Activated CD4-positive, alpha-beta T cell treated with anti-CD3 and anti-CD28 coated beads for 48 hours (primary cell): ENCODE results near the gene MBNL3.
"Not testable (repeated sequence)": the region's sequence is repeated elsewhere in the genome, so short reads cannot be mapped to it uniquely, and the experiment has no call there.

Experiments
- DNase-seq: peaks from one replicate; pipeline ENCODE4 v3.0.0-alpha.2; 2020

MBNL3 gene

DNA sequence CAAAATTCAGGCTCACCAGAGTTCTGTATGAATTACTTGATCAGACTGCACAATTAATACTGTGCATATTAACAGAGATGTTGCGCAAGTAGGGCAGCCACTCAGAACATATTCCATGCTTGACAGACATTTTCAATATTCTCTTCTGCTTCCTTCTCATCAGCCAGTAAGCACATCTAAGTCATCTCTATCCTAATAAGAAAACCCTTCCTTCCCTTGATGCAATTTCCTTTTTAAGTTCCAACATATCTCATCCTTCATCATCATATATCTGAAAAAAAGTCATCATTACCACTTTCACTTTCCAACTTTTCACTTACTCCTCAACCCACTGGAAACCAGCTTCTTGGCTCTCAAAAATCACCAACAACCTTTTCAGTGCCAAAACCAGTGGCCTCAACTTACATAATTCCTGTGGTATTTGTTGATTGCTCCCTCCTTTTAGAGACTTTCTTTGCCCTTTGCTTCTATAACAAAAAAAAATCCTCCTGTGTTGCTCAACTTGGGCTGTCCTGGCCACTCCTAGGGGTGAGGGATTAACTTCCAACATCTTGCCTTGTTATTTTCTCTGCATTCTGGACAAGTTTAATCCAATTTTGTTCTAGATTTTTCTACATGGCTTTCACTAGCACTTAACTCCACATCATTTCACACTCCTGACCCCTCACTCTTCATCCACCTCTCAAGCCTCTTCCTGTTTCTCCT lies 14.1 kb downstream of the MBNL3 start:
- DNase-seq = no peak

- no peak for DNase-seq
Measured at GRCh38 chrX:132472397-132472796, 16.4 kb downstream of the MBNL3 start.

GRCh38 chrX:132470831-132471230 lies 18.0 kb downstream of the MBNL3 start:
- DNase-seq = no peak

- no peak for DNase-seq
Measured at GRCh38 chrX:132470179-132470578, 18.7 kb downstream of the MBNL3 start.

GRCh38 chrX:132468454-132468853 lies 20.4 kb downstream of the MBNL3 start:
- DNase-seq = no peak

DNA sequence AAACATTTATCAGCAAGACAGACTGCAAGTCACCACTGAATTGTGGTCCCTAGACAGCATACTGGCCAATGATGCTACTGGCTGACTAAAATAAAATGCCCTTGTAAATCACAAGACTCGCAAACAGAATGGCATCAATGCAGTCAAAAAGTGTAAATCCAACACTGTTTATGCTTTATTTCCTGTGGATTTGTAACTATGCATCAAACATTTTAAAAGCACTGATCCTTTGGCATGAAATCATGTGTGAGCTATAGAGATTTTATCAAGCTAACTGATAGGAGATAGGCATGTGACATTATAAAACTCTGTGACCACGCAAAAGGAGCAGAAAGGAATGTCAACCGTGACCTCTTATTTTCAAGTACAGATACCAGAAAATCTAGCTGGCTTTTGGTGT lies 20.8 kb downstream of the MBNL3 start:
- no peak for DNase-seq

DNA sequence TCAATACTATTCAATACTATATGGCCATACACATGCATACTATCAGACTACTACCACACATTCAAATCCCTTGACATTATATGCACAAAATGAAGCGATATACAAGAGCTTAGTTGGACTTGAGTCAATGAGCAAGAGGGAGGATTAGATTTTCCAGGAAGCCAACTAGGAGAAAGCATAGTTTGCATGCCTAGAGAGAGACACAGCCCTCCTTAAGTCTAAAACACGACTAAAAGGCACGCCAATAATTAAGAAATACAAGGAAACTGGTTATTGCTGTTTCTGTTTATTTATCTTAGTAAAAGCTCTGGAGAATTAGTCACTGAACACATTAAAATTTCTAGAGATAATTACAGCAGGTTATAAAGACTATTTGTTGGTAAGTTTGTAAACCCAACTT lies 21.8 kb downstream of the MBNL3 start:
- DNase-seq = no peak

DNA sequence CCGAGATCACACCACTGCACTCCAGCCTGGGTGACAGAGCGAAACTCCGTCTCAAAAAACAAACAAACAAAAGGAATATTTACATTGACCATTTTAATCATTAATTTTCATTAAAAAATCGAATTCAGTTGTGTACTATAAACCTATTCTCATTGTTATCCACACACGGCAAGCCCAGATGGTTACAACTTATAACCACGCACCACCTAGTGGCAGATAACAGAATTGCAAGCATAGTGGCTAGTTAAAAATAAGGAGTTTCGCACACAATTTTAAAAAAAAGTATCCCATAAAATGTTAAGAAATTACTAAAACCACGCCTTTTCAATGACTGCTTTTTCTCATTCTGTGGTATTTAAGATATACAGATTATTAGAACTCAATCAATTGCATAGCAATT lies 25.4 kb downstream of the MBNL3 start:
- DNase-seq = peak; percentile 39

GRCh38 chrX:132461886-132462285 lies 27.0 kb downstream of the MBNL3 start:
- DNase-seq = no peak

GRCh38 chrX:132452911-132453550 lies 35.8 kb downstream of the MBNL3 start:
- DNase-seq = no peak

DNA sequence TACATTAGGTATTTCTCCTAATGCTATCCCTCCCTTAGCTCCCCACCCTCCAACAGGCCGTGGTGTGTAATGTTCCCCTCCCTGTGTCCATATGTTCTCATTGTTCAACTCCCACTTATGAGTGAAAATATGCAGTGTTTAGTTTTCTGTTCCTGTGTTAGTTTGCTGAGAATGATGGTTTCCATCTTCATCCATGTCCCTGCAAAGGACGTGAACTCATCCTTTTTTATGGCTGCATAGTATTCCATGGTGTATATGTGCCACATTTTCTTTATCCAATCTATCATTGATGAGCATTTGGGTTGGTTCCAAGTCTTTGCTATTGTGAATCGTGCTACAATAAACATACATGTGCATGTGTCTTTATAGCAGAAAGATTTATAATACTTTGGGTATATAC lies 42.9 kb downstream of the MBNL3 start:
- DNase-seq = not testable (repeated sequence)

DNA sequence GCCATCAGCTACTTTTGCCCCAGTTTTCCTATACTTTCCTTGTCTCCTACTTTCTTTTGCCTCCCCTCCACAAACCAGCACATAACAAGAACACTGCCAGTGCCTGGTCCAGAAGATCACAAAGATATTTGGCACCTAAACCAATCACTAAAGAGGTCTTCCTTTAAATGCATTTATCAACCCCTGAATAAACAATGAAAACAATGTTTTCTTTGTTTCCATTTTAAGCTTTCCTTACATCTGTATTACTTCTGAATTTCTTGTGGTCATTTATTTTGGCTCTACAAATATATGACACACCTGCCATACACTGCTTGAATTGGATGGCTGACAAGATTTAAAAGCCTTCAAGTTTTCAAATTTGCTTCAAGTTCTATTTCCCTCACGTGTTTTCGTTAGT lies 43.9 kb downstream of the MBNL3 start:
- no peak for DNase-seq

DNA sequence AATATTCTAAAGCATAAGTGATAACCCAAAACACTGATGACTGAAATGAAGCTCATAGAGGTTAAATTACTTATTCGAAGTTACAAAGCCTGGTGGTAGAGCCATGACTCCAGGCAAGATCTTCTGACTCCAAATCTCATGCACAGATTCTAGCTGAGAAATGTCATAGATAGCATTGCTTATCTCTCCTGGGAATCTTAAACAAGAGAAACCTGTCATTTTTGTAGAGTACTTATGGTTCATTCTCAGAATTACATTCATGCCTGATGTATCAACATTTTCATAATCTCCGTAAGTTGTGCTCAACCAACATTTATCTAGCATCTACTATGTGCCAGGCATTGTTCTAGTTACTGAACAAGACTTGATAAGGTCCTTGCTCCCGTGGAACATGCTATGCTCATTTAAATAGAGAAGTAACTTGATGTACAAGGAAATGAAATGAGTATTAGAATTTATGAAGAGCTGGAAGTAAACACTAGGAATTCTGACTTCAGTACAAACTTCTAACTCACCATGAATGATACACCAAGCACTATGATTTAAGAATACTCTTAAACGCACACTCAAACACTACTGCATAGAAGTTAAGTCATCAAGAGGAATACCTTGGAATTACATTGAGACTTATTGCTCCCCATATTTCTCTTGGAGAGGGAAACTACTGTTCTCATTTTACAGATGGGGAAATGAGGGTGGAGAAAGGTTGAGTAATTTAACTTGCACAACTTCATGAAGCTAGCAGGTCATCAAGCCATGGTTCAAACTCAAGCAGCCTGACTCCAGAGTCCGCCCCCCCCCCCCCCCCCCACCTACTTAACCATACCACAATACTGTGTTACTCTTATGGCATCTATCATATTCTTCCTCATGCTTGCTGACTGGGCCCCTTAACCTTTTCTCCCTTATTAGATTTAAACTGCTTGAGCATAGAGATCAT lies 45.4 kb downstream of the MBNL3 start:
- DNase-seq = no peak

DNA sequence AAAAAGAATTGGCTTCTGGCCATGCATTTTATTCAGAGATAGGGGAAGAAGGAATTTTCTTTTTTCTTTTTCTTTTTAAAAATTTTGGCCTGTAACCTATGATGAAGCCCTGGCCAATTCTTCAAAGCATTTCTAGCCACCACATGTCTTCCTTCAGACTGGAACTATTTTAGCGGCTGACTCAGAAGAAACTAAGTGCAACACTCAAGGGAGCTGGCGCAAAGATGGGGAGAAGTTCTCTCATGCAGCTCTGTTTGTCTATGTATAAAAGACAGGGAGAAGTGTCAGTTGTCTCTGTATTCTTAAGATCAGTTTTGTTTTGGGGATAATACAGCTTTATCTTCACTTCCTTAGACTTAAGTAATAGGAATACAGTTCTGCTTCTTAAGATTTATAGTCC lies 46.1 kb downstream of the MBNL3 start:
- DNase-seq = no peak

GRCh38 chrX:132435222-132435621 lies 53.6 kb downstream of the MBNL3 start:
- no peak for DNase-seq

DNA sequence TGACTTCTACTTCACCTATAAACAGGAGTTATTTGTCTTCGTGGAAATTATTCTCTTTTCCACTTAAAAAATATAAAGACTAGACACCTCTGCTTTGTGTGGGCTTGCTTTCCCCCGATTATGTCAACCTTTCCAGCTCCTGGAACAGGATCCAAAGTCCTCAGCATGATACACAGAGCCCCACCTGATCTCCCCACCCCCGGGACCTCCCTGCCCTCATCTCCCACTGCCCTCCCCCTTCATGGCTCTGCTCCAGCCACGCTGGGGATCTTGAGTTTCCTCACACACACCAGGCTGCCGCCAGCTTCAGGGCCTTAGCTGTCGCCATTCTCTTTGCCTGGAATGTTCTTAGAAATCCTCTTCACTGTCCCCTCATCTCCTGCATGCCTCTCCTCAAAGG lies 55.3 kb downstream of the MBNL3 start:
- DNase-seq = no peak

- DNase-seq = no peak
Measured at GRCh38 chrX:132433001-132433400, 55.8 kb downstream of the MBNL3 start.

DNA sequence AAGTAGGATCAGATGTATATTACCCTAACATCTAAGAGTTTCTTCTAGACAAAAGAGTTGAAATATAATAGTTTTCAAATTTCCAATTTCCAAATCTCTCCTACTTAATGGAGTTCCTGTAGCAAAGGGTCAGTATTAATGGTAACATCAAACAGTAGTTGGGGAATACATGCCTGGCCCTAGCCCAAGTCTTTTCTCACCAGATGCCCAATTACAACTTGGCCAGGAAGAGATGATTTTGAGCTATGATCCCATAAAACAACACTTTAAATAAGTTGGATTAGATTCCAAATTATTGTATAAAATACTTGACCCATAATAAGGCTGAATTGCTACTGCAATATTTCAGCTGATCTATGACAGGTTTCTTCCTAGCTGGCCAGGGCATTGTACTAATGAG lies 59.9 kb downstream of the MBNL3 start:
- no peak for DNase-seq

DNA sequence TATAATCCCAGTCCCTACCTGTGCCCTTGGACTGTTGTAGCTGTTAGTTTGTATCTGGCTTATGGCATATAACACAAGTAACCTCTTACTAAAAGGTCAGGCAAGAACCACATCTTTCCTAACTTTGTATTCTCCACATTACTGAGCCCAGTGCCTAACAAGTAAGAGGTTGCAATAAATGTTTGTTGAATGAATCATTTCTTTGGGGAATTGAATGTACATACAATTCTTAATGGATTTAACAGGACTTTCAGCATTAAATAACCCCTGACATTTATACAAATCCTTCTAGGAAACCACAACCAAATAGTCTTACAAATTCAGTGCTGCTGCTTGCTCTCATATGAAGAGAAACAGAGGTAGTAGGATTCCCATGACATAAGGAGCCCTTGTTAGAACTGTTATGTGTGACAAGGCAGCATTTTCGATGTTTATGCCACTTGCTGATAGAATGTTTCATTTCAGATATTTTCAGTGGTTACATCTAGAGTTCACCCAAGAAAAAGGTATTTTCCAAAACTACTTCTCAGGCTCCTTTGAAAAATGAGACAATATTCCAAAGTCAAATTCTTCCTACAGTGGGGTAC lies 62.0 kb downstream of the MBNL3 start:
- no peak for DNase-seq

- DNase-seq = no peak
Measured at GRCh38 chrX:132425744-132426318, 63.0 kb downstream of the MBNL3 start.

- no peak for DNase-seq
Measured at GRCh38 chrX:132423323-132423722, 65.5 kb downstream of the MBNL3 start.

GRCh38 chrX:132415012-132415411 lies 73.8 kb downstream of the MBNL3 start:
- no peak for DNase-seq

DNA sequence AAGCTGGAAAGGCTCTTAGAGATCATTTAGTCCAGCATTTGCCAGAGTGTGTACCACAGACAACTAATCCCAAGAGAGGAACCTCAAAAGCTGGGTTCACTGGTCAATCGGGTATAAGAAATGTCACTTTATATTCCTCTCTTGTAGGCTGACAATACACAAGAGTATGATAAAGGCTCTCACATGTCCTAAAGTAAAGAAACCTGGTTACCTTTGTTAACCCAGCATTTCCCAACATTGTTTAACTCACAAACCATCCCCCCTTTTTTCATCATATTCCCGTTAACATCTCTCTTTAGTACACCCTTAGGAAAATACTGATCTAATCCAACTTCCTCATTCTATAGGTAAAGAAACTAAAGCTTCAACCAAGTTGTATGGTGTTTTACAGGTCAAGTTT lies 74.4 kb downstream of the MBNL3 start:
- no peak for DNase-seq
